Endothelial cell (in vitro differentiated cells): ENCODE results near the gene ADD3. TPM values are rescaled to one million over a fixed set of nuclear protein-coding genes. Genes with fewer than 3 reads are reported as not detected.

Experiments used
- DNase-seq: peaks from one replicate; pipeline ENCODE4 v3.0.0; 2021; ENCODE audit warnings: low spot score
- H3K27ac Mint-ChIP-seq: one replicate; pipeline ENCODE4 v1.8.0; 2021; ENCODE audit warnings: mixed read lengths, inconsistent platforms; ENCODE audit not compliant: unreplicated experiment
- H3K27me3 Mint-ChIP-seq: one replicate; pipeline ENCODE4 v1.8.0; 2021; ENCODE audit warnings: mild to moderate bottlenecking, moderate library complexity, mixed read lengths, inconsistent platforms; ENCODE audit not compliant: unreplicated experiment
- H3K36me3 Mint-ChIP-seq: one replicate; pipeline ENCODE4 v1.8.0; 2021; ENCODE audit warnings: mild to moderate bottlenecking, low read depth, mixed read lengths, inconsistent platforms; ENCODE audit not compliant: unreplicated experiment
- H3K4me1 Mint-ChIP-seq: one replicate; pipeline ENCODE4 v1.8.0; 2021; ENCODE audit warnings: mild to moderate bottlenecking, mixed read lengths, inconsistent platforms; ENCODE audit not compliant: unreplicated experiment
- H3K4me3 Mint-ChIP-seq: one replicate; pipeline ENCODE4 v1.8.0; 2021; ENCODE audit warnings: mild to moderate bottlenecking, mixed read lengths, inconsistent platforms; ENCODE audit not compliant: unreplicated experiment
- H3K9me3 Mint-ChIP-seq: one replicate; pipeline ENCODE4 v1.8.0; 2021; ENCODE audit warnings: mixed read lengths, inconsistent platforms; ENCODE audit not compliant: unreplicated experiment
- total RNA-seq: library from RNA; stranded (reverse); fragmentation: NEBNext Ultra II Directional; extraction: Animal tissue kit (Norgen Biotek cat#: 25700); gene quantifications from one replicate; pipeline ENCODE4 v1.2.1, GENCODE V29; 2021; ENCODE audit not compliant: unreplicated experiment
- TF ChIP-seq, protein P1 (sequence below): fragments of 200-600 bp; sonication (generic); IDR thresholded peaks from one replicate; pipeline ENCODE4 v1.5.0; 2021; ENCODE audit warnings: antibody characterized with exemption; ENCODE audit not compliant: unreplicated experiment

ADD3 gene
- total RNA-seq, 1 donor from 2014 or later, result 125 TPM

DNA sequence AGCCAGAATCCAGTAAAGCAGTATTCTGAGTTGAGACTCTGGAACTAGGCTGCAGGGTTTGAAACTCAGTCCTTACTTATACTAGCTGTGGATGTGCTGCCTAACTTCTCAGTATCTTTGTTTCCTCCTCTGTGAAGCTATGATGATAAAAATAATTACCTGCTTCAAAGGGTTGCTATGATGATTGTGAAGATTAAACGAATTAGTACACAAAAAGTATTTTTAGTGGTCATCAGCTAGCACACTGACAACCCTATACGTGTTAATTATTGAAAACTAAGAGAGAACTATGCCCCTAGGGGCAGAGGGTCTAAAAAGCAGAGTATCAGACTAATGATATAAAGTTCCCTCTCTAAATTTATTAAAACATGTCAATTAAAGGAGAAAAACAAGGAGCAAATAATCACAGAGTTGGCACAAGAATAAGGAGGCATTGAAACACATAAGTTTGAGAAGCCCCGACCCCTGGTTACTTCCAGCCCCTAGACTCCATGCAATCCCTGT, 34.4 kb upstream of the ADD3 start:
- Mint-ChIP-seq H3K9me3 (no peaks in the 10 kb centered on the region), H3K36me3 (no peaks in the 10 kb centered on the region), H3K27ac (no peak overlapping the region), H3K4me3 (no peak overlapping the region), H3K4me1 (peaks cover 15% of the 10 kb centered on the region), H3K27me3 (no peaks in the 10 kb centered on the region)
- TF ChIP-seq, protein P1, sequence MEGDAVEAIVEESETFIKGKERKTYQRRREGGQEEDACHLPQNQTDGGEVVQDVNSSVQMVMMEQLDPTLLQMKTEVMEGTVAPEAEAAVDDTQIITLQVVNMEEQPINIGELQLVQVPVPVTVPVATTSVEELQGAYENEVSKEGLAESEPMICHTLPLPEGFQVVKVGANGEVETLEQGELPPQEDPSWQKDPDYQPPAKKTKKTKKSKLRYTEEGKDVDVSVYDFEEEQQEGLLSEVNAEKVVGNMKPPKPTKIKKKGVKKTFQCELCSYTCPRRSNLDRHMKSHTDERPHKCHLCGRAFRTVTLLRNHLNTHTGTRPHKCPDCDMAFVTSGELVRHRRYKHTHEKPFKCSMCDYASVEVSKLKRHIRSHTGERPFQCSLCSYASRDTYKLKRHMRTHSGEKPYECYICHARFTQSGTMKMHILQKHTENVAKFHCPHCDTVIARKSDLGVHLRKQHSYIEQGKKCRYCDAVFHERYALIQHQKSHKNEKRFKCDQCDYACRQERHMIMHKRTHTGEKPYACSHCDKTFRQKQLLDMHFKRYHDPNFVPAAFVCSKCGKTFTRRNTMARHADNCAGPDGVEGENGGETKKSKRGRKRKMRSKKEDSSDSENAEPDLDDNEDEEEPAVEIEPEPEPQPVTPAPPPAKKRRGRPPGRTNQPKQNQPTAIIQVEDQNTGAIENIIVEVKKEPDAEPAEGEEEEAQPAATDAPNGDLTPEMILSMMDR, result no peak
- DNase-seq, result no peak

DNA sequence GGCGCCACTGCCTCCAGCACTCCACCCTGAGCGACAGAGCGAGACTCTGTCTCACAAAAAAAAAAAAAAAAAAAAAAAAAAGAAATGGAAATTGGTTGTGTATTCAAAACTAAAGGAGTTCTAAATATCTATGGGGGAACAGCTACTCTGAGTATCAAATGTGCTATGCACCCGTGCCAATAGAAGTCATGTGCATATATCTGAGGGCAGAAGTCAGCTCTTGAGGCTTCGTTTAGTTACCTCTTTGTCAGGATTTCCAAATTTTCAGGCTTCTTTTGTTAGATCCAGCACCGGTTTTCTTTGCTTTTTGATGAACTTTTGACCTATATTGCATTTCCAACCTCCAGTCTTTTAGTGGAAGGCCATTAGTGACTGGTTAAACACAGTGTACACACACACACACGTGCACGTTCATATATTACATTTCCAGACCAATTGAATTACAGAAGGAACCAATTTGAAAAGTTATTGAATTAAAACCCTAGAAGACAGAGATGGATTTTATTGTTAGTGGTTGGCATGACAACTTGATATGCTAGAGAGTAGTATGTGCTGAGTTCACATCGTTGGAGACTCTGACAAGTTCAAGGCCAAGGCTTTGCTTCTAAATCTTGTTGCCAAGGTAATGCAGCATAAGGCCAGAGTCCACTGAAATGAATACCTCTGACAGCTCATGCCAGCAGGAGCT, 33.1 kb upstream of the ADD3 start:
- no peak overlapping the region for H3K27ac Mint-ChIP-seq
- no peaks in the 10 kb centered on the region for H3K36me3 Mint-ChIP-seq
- no peak overlapping the region for H3K4me3 Mint-ChIP-seq
- H3K27me3 Mint-ChIP-seq, result no peaks in the 10 kb centered on the region
- TF ChIP-seq, protein P1, result no peak
- no peak for DNase-seq
- no peaks in the 10 kb centered on the region for H3K9me3 Mint-ChIP-seq
- H3K4me1 Mint-ChIP-seq, result peaks cover 8% of the 10 kb centered on the region

DNA sequence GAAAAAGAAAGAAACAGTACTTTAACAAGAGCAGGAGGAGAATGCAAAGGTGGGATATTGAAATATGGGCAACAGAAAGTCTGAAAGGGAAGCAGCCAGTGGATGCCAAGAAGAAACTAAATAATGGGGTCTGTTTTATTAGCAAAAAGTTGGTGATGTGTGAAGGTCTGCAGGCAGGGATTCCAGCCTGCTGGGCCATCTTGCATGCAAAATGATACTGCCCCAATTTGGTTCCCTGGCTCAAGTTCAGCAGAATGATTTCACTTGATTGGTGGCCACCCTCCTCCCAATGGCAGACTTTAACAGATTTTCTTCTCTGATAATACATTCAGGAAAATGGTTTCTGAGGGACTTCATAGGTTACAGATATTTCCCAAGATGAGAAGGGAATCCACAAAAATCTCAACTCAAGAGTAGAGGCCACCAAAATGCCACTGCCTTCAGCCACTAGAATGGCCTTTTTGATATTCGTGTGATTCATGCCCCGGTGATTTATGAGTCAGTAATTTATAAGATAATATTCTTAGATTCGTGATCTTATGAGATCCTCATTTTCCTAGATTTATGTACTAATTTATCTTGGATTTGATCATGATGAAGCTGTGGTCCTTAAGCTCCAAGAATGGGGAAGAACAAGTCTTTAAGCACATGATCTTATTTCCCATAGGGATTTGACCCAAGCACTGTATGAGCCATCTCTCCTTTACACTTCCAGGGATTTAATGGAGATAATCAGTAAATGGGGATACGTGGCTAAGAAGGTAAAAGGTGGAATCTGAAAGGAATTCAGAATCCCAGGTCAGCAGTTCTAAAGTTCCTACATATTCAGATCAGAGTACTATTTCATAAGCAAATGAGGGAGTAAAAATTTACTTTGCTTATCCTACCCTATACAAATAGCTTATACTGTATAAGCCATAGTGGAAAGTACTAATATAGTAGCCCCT, 32.3 kb upstream of the ADD3 start:
- no peak overlapping the region for H3K4me3 Mint-ChIP-seq
- H3K27ac Mint-ChIP-seq, result no peak overlapping the region
- TF ChIP-seq, protein P1, result no peak
- no peak for DNase-seq
- peaks cover 8% of the 10 kb centered on the region for H3K4me1 Mint-ChIP-seq
- no peaks in the 10 kb centered on the region for H3K36me3 Mint-ChIP-seq
- H3K9me3 Mint-ChIP-seq, result no peaks in the 10 kb centered on the region
- no peaks in the 10 kb centered on the region for H3K27me3 Mint-ChIP-seq

- no peak for DNase-seq
- H3K4me1 Mint-ChIP-seq, result peaks cover 8% of the 10 kb centered on the region
- no peaks in the 10 kb centered on the region for H3K36me3 Mint-ChIP-seq
- no peak overlapping the region for H3K27ac Mint-ChIP-seq
- H3K9me3 Mint-ChIP-seq, result no peaks in the 10 kb centered on the region
- TF ChIP-seq, protein P1, result no peak
- H3K27me3 Mint-ChIP-seq, result no peaks in the 10 kb centered on the region
- H3K4me3 Mint-ChIP-seq, result no peak overlapping the region
Observed at GRCh38 chr10:109976681-109977080, 31.1 kb upstream of the ADD3 start.

DNA sequence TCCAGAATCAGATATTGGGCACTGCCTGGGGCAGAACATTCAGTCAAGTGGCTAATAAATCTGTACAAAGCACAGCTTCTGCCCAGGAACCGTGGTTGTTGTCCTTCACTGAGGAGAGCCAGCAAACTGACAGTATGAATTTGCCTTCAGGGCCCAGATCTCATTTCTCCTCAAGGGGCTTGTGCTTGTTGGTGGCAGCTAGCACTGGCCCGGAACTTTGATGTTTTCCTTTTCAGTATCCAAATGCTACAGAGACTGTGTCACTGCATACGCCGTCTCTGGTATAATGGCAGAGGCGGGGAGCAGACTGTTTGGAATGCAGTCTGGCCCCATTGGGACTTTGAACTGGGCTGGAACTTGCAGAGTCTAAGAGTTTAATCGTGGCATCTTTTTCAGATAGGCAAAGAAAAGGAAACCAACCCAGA, 30.4 kb upstream of the ADD3 start:
- DNase-seq, result no peak
- no peaks in the 10 kb centered on the region for H3K27me3 Mint-ChIP-seq
- TF ChIP-seq, protein P1, result no peak
- no peaks in the 10 kb centered on the region for H3K36me3 Mint-ChIP-seq
- H3K9me3 Mint-ChIP-seq, result no peaks in the 10 kb centered on the region
- peaks cover 8% of the 10 kb centered on the region for H3K4me1 Mint-ChIP-seq
- no peak overlapping the region for H3K4me3 Mint-ChIP-seq
- no peak overlapping the region for H3K27ac Mint-ChIP-seq
